GM12872 (cell line): ENCODE measurements around the gene FUT8.

Source experiments
- CTCF ChIP-seq: IDR thresholded peaks from 3 replicates; pipeline ENCODE4 v1.5.1; 2011; ENCODE audit warnings: low read depth, mild to moderate bottlenecking, low read length, moderate library complexity; ENCODE audit not compliant: insufficient read depth

Gene FUT8

GRCh38 chr14:65658202-65658601, 245.7 kb downstream of the FUT8 start:
- TF ChIP-seq CTCF: no peak

GRCh38 chr14:65661865-65662264, 249.3 kb downstream of the FUT8 start:
- TF ChIP-seq CTCF: no peak

- TF ChIP-seq CTCF: no peak
Measured at GRCh38 chr14:65664436-65664835, 251.9 kb downstream of the FUT8 start.

- TF ChIP-seq CTCF: no peak
Measured at GRCh38 chr14:65676361-65677014, 264.0 kb downstream of the FUT8 start.

GRCh38 chr14:65685572-65685971, 273.0 kb downstream of the FUT8 start:
- no peak for TF ChIP-seq CTCF

GRCh38 chr14:65686761-65687160, 274.2 kb downstream of the FUT8 start:
- TF ChIP-seq CTCF: no peak

GRCh38 chr14:65689070-65689469, 276.5 kb downstream of the FUT8 start:
- no peak for TF ChIP-seq CTCF
